SK-N-SH treated with all-trans-retinoic acid at 6 μM for 48 hours (cell line): Measurements from ENCODE around the gene BLM.

Source experiments
- ATAC-seq: fragments of 200-7000 bp; cut with Tn5 transposase; 3 replicates; pipeline ENCODE4 v1.9.1; 2020; ENCODE audit warnings: mild to moderate bottlenecking, moderate library complexity
- ARNTL ChIP-seq: fragments of 450-650 bp; formaldehyde crosslinking; IDR thresholded peaks from 2 replicates; pipeline ENCODE4 v1.5.0; 2020; ENCODE audit warnings: low read depth, mild to moderate bottlenecking, moderate library complexity, borderline replicate concordance
- BACH2 ChIP-seq: fragments of 250-450 bp; sonication (Bioruptor Pico); IDR thresholded peaks from 2 replicates; pipeline ENCODE4 v1.9.0; 2021; ENCODE audit warnings: mild to moderate bottlenecking, borderline replicate concordance
- CREB5 ChIP-seq: fragments of 250-450 bp; sonication (Bioruptor Pico); IDR thresholded peaks from 2 replicates; pipeline ENCODE4 v1.5.1; 2020; ENCODE audit warnings: low read depth, mild to moderate bottlenecking, moderate library complexity
- ISL1 ChIP-seq: fragments of 250-450 bp; sonication (Bioruptor Pico); IDR thresholded peaks from 2 replicates; pipeline ENCODE4 v2.1.2; 2022; ENCODE audit warnings: mild to moderate bottlenecking, moderate library complexity
- OSR1 ChIP-seq: fragments of 250-450 bp; sonication (Bioruptor Pico); IDR thresholded peaks from 2 replicates; pipeline ENCODE4 v1.8.0; 2022; ENCODE audit warnings: moderate library complexity, mild to moderate bottlenecking, inconsistent platforms
- PATZ1 ChIP-seq: fragments of 250-450 bp; sonication (Bioruptor Pico); IDR thresholded peaks from 2 replicates; pipeline ENCODE4 v1.8.0; 2020; ENCODE audit warnings: mild to moderate bottlenecking, moderate library complexity, borderline replicate concordance
- POU6F1 ChIP-seq: fragments of 250-450 bp; sonication (Bioruptor Pico); IDR thresholded peaks from 2 replicates; pipeline ENCODE4 v1.8.0; 2021; ENCODE audit warnings: low read depth, mild to moderate bottlenecking, moderate library complexity, borderline replicate concordance
- RARB ChIP-seq: fragments of 250-450 bp; sonication (Bioruptor Pico); IDR thresholded peaks from 2 replicates; pipeline ENCODE4 v1.8.0; 2021; ENCODE audit warnings: mild to moderate bottlenecking, moderate library complexity
- SNAI2 ChIP-seq: fragments of 250-450 bp; sonication (Bioruptor Pico); IDR thresholded peaks from 2 replicates; pipeline ENCODE4 v1.5.0; 2020; ENCODE audit warnings: mild to moderate bottlenecking, moderate library complexity
- TCF4 ChIP-seq: fragments of 250-450 bp; sonication (Bioruptor Pico); IDR thresholded peaks from 2 replicates; pipeline ENCODE4 v1.8.0; 2021; ENCODE audit warnings: mild to moderate bottlenecking, moderate library complexity, borderline replicate concordance
- ZC3H10 ChIP-seq: fragments of 250-450 bp; sonication (Bioruptor Pico); IDR thresholded peaks from 2 replicates; pipeline ENCODE4 v1.5.1; 2021; ENCODE audit warnings: mild to moderate bottlenecking, moderate library complexity
- ZFP3 ChIP-seq: fragments of 250-450 bp; sonication (Bioruptor Pico); IDR thresholded peaks from 2 replicates; pipeline ENCODE4 v1.5.0; 2020; ENCODE audit warnings: mild to moderate bottlenecking, moderate library complexity
- ZFP30 ChIP-seq: fragments of 450-650 bp; formaldehyde crosslinking; IDR thresholded peaks from 2 replicates; pipeline ENCODE4 v1.5.0; 2022; ENCODE audit warnings: mild to moderate bottlenecking, moderate library complexity
- ZNF565 ChIP-seq: fragments of 450-650 bp; formaldehyde crosslinking; conservative IDR thresholded peaks from 2 replicates; pipeline ENCODE4 v1.5.0; 2020; ENCODE audit warnings: low read depth, mild to moderate bottlenecking, moderate library complexity
- ZNF70 ChIP-seq: fragments of 450-650 bp; formaldehyde crosslinking; IDR thresholded peaks from 2 replicates; pipeline ENCODE4 v1.5.0; 2020; ENCODE audit warnings: mild to moderate bottlenecking, moderate library complexity
- ZNF8 ChIP-seq: fragments of 450-650 bp; formaldehyde crosslinking; IDR thresholded peaks from 2 replicates; pipeline ENCODE4 v1.5.0; 2020; ENCODE audit warnings: mild to moderate bottlenecking, moderate library complexity
- TF ChIP-seq, protein P1 (sequence below): fragments of 250-450 bp; sonication (Bioruptor Pico); IDR thresholded peaks from 2 replicates; pipeline ENCODE4 v1.5.1; 2021; ENCODE audit warnings: mild to moderate bottlenecking, moderate library complexity

BLM gene

GRCh38 chr15:90860450-90860849 lies 143.3 kb downstream of the BLM start:
- ATAC-seq = no peak
- TF ChIP-seq TCF4 (CRISPR knock-in tag) = no peak
- no peak for TF ChIP-seq SNAI2 (CRISPR knock-in tag)
- TF ChIP-seq ZFP30 = no peak
- TF ChIP-seq ZFP3 (CRISPR knock-in tag) = no peak
- TF ChIP-seq POU6F1 (CRISPR knock-in tag) = no peak

GRCh38 chr15:90860942-90861675 lies 144.0 kb downstream of the BLM start:
- TF ChIP-seq, protein P1, sequence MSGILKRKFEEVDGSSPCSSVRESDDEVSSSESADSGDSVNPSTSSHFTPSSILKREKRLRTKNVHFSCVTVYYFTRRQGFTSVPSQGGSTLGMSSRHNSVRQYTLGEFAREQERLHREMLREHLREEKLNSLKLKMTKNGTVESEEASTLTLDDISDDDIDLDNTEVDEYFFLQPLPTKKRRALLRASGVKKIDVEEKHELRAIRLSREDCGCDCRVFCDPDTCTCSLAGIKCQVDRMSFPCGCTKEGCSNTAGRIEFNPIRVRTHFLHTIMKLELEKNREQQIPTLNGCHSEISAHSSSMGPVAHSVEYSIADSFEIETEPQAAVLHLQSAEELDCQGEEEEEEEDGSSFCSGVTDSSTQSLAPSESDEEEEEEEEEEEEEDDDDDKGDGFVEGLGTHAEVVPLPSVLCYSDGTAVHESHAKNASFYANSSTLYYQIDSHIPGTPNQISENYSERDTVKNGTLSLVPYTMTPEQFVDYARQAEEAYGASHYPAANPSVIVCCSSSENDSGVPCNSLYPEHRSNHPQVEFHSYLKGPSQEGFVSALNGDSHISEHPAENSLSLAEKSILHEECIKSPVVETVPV (CRISPR knock-in tag) = no peak
- TF ChIP-seq SNAI2 (CRISPR knock-in tag) = no peak
- no peak for TF ChIP-seq ZNF8
- TF ChIP-seq CREB5 (CRISPR knock-in tag) = no peak
- no peak for TF ChIP-seq ZNF70 (CRISPR knock-in tag)
- TF ChIP-seq ZC3H10 (CRISPR knock-in tag) = no peak
- TF ChIP-seq, all 23 proteins: peak for 0

DNA sequence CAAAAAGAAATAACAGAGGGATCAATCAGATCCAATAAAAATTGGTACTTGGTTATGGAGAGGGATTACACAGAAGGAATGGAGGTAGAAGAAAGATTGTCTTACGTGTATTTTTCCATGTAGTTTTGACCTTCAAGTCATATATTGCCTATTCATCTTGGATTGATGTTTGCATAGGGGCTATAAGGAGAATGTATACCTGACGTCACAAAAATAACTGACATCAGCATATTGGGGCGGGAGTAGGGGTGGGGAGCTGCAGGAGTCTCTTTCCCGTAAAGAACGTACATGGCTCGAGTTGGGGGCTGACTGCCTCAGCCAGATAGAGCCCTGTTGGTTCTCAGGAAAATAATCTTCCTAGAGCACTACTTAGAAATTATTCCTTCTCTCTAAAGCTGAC lies 145.3 kb downstream of the BLM start:
- no peak for TF ChIP-seq POU6F1 (CRISPR knock-in tag)
- no peak for TF ChIP-seq ARNTL (CRISPR knock-in tag)
- no peak for TF ChIP-seq BACH2 (CRISPR knock-in tag)
- TF ChIP-seq, protein P1 (CRISPR knock-in tag) = no peak
- TF ChIP-seq RARB (CRISPR knock-in tag) = no peak
- no peak for TF ChIP-seq ZC3H10 (CRISPR knock-in tag)
- no peak for TF ChIP-seq SNAI2 (CRISPR knock-in tag)
- TF ChIP-seq PATZ1 = no peak
- no peak for TF ChIP-seq ISL1 (CRISPR knock-in tag)
- TF ChIP-seq OSR1 (CRISPR knock-in tag) = no peak
- no peak for TF ChIP-seq ZNF565 (CRISPR knock-in tag)
- TF ChIP-seq ZFP30 = no peak
- ATAC-seq = no peak

More at GRCh38 chr15:90860942-90861675, 144.0 kb downstream of the BLM start:
- ATAC-seq = no peak
